GM21576 (cell line): Measurements from ENCODE around the gene SERPINA7.
"Not testable (repeated sequence)": the region's sequence is repeated elsewhere in the genome, so short reads cannot be mapped to it uniquely, and the experiment has no call there.

Source experiments
- ATAC-seq: cut with Tn5 transposase; IDR thresholded peaks from one replicate; pipeline ENCODE4 v1.9.1; 2021; ENCODE audit warnings: mild to moderate bottlenecking, moderate library complexity; ENCODE audit not compliant: unreplicated experiment

SERPINA7 gene, protein sequence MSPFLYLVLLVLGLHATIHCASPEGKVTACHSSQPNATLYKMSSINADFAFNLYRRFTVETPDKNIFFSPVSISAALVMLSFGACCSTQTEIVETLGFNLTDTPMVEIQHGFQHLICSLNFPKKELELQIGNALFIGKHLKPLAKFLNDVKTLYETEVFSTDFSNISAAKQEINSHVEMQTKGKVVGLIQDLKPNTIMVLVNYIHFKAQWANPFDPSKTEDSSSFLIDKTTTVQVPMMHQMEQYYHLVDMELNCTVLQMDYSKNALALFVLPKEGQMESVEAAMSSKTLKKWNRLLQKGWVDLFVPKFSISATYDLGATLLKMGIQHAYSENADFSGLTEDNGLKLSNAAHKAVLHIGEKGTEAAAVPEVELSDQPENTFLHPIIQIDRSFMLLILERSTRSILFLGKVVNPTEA

DNA sequence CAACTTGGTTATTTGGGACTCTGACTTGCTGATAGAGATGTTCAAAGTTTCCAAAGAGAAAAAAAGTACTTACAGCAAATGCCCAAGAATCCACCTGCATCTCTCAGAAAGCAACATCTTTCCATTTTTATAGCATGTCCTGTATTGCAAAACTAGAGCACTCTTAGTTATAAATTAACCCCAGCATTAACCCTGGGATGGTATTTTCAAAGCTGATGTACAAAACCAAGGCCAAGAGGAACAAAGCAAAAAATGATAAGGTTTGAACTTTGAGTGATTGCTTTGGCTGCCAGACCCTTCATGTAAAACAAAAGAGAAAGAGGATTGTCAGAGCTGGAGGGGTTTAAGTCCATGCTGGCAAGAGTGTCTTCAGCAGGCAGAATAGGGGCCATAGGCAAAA lies at the start of gene SERPINA7:
SERPINA7 (minus strand) TSS at position 103 of the 400 bp plus-strand sequence. CDS start 1,669 bp downstream, outside the sequence.
- ATAC-seq, result no peak

GRCh38 chrX:106069048-106069447 lies 30.5 kb upstream of the SERPINA7 start:
- no peak for ATAC-seq

GRCh38 chrX:106050054-106050453 lies 11.5 kb upstream of the SERPINA7 start:
- no peak for ATAC-seq

DNA sequence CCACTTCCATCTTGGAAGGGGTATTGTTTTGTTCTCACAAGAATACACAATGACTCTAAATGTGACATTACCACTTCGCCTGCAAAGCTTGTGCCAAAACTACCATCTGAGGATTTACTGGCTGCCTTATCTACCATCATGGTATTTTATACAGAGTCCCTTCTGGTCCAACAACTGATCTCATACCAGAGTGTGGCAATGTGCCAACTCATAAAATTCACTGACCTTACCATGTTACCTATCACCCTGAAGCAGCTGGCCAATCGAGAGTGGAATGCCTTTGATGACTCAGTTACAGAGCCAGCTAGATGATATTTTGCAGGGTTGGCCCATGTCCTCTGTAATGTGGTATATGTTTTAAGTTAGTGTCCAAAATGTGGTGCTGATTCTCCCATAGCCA lies 3.8 kb upstream of the SERPINA7 start:
- no peak for ATAC-seq

GRCh38 chrX:106040861-106041260 lies 2.3 kb upstream of the SERPINA7 start:
- ATAC-seq, result no peak

GRCh38 chrX:106039920-106040319 lies 1.4 kb upstream of the SERPINA7 start:
- ATAC-seq, result no peak

DNA sequence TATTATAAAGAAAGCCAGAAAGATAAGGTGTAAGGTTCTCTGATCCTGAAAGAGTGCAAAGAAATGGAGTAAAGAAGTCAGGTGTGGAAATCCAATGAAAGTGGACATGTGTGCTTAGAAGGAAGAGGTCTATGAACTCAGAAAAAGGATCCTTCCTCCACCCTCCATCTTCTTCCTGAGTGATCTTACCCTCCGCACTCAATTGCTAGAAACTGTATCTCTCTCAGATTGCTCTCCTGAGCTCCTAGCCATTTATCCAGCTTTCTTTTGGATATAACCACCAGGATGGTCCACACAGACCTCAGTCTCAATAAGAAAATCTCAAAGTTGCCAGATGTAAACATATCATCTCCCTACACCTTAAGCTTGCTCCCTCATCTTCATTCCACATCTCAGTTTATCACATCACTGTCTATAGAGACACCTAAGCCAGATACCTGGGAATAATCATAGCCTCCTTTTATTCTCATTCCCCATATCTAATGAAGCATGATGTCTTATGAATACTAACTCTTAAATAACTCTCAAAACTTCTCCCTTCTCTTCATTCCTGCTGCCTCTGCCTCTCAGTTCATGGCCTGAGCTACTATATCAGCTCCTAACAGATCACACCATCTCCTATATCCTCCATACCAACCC lies 573 bp downstream of the SERPINA7 start:
- ATAC-seq, result no peak

DNA sequence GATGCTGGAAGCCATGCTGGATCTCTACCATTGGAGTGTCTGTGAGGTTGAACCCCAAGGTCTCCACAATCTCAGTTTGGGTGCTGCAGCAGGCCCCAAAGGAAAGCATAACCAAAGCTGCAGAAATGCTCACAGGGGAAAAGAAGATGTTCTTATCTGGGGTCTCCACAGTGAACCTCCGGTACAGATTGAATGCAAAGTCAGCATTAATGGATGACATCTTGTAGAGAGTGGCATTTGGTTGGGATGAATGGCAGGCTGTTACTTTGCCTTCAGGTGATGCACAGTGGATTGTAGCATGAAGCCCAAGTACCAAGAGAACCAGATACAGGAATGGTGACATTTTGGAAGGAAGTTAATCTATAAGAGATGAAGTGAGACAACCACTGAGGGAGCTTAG lies 1.8 kb downstream of the SERPINA7 start:
- no peak for ATAC-seq

- ATAC-seq, result no peak
Measured at GRCh38 chrX:106035064-106035463, 3.5 kb downstream of the SERPINA7 start.

DNA sequence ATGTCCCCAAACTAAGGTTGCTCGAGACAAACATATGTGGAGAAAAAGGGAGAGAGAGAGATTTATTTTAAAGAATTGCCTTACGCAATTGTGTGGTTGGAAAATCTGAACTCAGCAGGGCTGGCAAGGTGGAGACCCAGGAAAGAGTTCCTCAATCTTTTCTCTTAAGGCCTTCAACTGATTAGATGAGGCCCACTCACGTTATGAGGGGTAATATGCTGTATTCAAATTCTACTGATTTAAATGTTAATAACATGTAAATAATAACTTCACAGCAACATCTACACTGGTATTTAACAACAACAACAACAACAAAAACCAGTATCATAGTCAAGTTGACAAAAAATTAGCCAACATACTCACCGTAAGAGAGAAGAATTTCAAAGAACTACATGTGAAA lies 14.6 kb downstream of the SERPINA7 start:
- ATAC-seq, result no peak

GRCh38 chrX:106022238-106022637 lies 16.3 kb downstream of the SERPINA7 start:
- ATAC-seq, result no peak

DNA sequence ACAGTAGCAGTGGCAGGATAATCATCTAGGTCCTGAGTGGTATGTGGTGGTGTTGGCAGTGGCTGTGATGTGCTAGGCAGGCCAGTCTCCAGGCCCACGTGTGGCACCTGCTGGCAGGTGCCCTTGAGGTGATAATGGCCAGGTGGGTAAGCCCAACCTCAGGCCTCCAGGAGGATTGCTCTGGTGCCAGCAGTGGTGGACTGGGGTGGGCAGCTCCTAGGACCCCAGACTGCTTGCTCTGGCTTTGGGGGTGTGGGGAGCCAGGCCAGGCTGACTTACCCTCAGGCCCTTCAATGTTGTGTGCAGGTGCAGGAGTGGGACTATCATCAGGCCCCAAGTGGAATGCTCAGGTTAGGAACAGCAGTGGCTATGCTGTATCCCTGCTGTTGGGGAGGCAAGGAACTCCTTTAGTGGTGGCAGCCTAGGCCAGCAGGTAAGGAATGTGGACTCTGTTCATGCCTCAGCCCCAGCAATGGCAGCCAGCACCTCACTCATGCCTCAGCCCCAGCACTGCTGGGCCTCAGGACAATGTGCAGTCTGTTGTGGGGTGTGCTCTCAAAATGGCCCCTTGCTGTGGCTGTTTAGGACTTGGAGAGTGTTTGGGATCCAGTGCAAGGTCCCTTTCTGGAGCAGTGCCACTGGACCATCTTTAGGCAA lies 24.3 kb downstream of the SERPINA7 start:
- no peak for ATAC-seq

DNA sequence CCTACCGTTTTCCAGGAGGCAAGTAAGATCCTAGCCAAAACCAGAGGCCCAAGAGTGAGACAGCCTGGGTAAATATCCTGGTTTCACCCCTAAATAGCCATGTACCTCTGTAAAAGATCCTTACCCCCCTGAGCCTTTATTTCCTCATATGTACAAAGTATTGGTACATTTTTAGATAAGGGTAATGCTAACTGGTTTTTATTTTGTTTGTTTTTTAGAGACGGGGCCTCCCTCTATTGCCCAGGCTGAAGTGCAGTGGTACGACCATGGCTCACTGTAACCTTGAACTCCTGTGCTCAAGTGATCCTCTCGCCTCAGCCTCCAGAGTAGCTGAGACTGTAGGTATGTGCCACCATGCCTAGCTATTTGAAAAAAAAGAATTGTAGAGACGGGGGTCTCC lies 29.4 kb downstream of the SERPINA7 start:
- no peak for ATAC-seq

DNA sequence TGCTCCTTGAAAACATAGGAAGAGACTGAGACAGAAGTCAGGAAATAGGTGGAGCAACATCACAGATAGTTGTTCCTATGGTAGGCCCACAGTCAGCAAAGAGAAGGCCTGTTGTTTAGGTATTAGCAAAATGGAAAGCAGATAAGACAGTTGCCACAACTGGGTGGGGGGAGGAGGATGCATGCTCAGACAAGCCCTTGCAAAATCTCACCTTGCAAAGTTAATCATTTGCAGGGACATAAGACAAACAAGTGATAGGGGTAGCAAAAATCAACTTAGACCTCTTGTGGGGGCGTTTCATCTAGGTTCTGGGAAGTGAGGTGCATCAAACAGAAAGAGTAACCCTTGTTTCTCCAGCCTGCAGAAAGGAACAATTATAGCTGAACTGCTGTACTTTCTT lies 30.7 kb downstream of the SERPINA7 start:
- ATAC-seq, result no peak

DNA sequence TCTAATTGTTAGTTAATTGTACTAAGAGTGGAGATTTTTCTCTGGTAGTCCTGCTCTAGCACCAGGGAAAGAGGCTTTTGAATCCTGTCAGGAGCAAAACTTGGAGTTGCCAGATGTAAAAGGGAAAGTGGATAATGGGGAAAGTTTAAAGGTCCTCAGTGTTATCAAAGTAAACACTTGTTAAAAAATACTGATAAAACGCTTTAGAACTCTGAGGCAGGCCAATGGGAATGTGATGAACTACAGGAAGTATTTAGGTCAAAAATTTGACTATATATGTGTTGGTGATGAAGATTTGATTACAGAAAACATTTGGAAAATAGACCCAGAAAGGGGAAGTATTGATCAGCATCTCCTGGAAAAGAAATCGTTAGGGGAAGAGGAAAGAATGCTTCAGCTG lies 32.8 kb downstream of the SERPINA7 start:
- ATAC-seq, result no peak

DNA sequence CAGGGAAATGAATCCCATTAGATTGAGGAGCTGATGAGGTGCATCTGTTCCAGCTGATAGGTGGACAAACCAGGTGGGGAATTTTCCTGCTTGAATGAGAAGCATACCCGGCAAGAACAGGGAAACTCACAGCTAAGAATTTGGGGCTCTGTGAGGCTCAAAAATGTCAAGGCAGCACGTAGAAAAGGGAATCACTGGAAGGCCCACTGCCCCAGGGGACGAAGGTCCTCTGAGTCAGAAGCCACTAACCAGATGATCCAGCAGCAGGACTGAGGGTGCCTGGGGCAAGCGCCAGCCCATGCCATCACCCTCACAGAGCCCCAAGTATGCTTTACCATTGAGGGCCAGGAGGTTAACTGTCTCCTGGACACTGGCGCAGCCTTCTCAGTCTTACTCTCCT lies 37.9 kb downstream of the SERPINA7 start:
- ATAC-seq, result not testable (repeated sequence)

GRCh38 chrX:106000203-106000602 lies 38.3 kb downstream of the SERPINA7 start:
- no peak for ATAC-seq

- no peak for ATAC-seq
Measured at GRCh38 chrX:105999294-105999693, 39.2 kb downstream of the SERPINA7 start.

DNA sequence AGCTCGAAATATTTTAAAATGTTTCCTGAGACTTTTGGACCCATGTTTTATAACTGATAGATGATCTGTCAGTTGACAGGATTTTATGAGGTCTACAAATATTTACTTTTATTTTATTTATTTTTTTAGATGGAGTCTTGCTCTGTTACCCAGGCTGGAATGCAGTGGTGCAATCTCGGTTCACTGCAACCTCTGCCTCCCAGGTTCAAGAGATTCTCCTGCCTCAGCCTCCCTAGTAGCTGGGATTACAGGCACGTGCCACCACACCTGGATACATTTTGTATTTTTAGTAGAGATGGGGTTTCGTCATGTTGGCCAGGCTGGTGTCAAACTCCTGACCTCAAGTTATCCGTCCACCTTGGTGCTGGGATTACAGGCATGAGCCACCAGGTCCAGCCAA lies 50.0 kb downstream of the SERPINA7 start:
- not testable (repeated sequence) for ATAC-seq
